ENCODE data around the gene GRHL1. TPM values are rescaled to one million over a fixed set of nuclear protein-coding genes. Genes with fewer than 3 reads are reported as not detected.

GRHL1 gene
- total and polyA plus RNA-seq, 2 of the 4 experiments (the other 2 are of a cell fraction), result 0.18 to 0.21 TPM

- no TSS peak for BruUV-seq (replicated peaks)
- Histone ChIP-seq H3K79me1 (ENCODE audit: low read depth in 1 of 2, low read length in 2 of 2) (no peaks in the 10 kb centered on the region), H2AK9ac (replicated peaks; ENCODE audit: low read depth, low read length, poor library complexity) (no peak overlapping the region), H3K4ac (ENCODE audit: low read depth, low read length) (no peak overlapping the region), H3K9ac (ENCODE audit: low read depth, low read length) (no peak overlapping the region), H3K4me3 (ENCODE audit: insufficient read depth, low read depth, low read length) (no peak overlapping the region), H4K5ac (ENCODE audit: low read depth, low read length) (no peak overlapping the region), H3K56ac (ENCODE audit: extremely low read depth, insufficient read depth, low read length) (no peak overlapping the region), H3K36me3 (ENCODE audit: control insufficient read depth, insufficient read depth, low read length) (no peaks in the 10 kb centered on the region), H2BK5ac (ENCODE audit: low read depth, low read length, poor library complexity, severe bottlenecking) (no peak overlapping the region), H3K27ac (ENCODE audit: insufficient read depth, low read length) (no peak overlapping the region), H3K23ac (ENCODE audit: low read depth, low read length) (no peak overlapping the region), H3K18ac (ENCODE audit: low read depth, low read length) (no peak overlapping the region), H3K27me3 (ENCODE audit: control insufficient read depth, insufficient read depth, low read length) (peaks cover 8% of the 10 kb centered on the region; the same call in 1 of the 2 replicates), H2AK5ac (ENCODE audit: low read depth, low read length) (no peak overlapping the region), H3K14ac (replicated peaks; ENCODE audit: low read depth, low read length) (no peak overlapping the region), H2AFZ (replicated peaks; ENCODE audit: low read length, poor library complexity) (no peak overlapping the region), H3K9me1 (ENCODE audit: insufficient read depth, low read length) (0 out of 2 replicates have a peak, but pooled peaks cover 6% of the 10 kb centered on the region), H2BK20ac (ENCODE audit: low read depth, low read length) (no peak overlapping the region), H4K91ac (ENCODE audit: insufficient read depth, low read depth, low read length) (no peak overlapping the region), H3K9me3 (ENCODE audit: control insufficient read depth, insufficient read depth, low read length) (peaks cover 5% of the 10 kb centered on the region), H4K20me1 (ENCODE audit: insufficient read depth, low read length) (no peaks in the 10 kb centered on the region), H4K8ac (ENCODE audit: low read depth in 2 of 2, low read length in 2 of 2) (no peak overlapping the region), H2BK15ac (ENCODE audit: low read depth, low read length) (no peak overlapping the region), H3K4me2 (ENCODE audit: low read depth, low read length) (no peak overlapping the region), H2BK120ac (ENCODE audit: low read depth, low read length) (no peak overlapping the region), H3K4me1 (ENCODE audit: control insufficient read depth, insufficient read depth, low read length) (peaks cover 2% of the 10 kb centered on the region; the same call in 1 of the 2 replicates)
- ChIA-PET POLR2A (ENCODE audit: unreplicated experiment) (no interaction called here), CTCF (no interaction called here)
- intact Hi-C loops (cut with micrococcal nuclease) (no loop called here), dilution Hi-C loops (cut with HindIII; ENCODE audit: low sequenced_read_pairs, unreplicated experiment) (no loop called here), in situ Hi-C loops (cut with MboI; ENCODE audit: low sequenced_read_pairs) (no loop called here)
- no peak for TF ChIP-seq RAD21 (IDR thresholded peaks at IDR 0.05; ENCODE audit: low read length)
- TF ChIP-seq POLR2A (IDR thresholded peaks at IDR 0.05; ENCODE audit: low read depth, low read length), result no peak
- TF ChIP-seq FOS (IDR thresholded peaks at IDR 0.05; ENCODE audit: low read depth, low read length), result no peak
- TF ChIP-seq ELK1 (IDR thresholded peaks at IDR 0.05; ENCODE audit: borderline replicate concordance, low read depth, low read length), result no peak
- no peak for TF ChIP-seq CHD1 (IDR thresholded peaks at IDR 0.05; ENCODE audit: low read depth, low read length)
- TF ChIP-seq MAZ (IDR thresholded peaks at IDR 0.05; ENCODE audit: borderline replicate concordance, low read depth, low read length), result no peak
- TF ChIP-seq MXI1 (IDR thresholded peaks at IDR 0.05; ENCODE audit: borderline replicate concordance, low read depth, low read length), result no peak
- TF ChIP-seq USF2 (IDR thresholded peaks at IDR 0.05; ENCODE audit: low read depth, low read length), result no peak
- no peak for TF ChIP-seq NFE2L2 (IDR thresholded peaks at IDR 0.05; ENCODE audit: low read depth, low read length)
- no peak for TF ChIP-seq RFX5 (IDR thresholded peaks at IDR 0.05; ENCODE audit: low read depth, low read length)
- TF ChIP-seq CEBPB (IDR thresholded peaks at IDR 0.05; ENCODE audit: low read depth, low read length), result no peak
- TF ChIP-seq MAFK (IDR thresholded peaks at IDR 0.05; ENCODE audit: low read depth, low read length), result no peak
- no peak for TF ChIP-seq RCOR1 (IDR thresholded peaks at IDR 0.05; ENCODE audit: insufficient replicate concordance, low read length)
- TF ChIP-seq BHLHE40 (IDR thresholded peaks at IDR 0.05; ENCODE audit: low read depth, low read length), result no peak
- no peak for TF ChIP-seq CTCF (conservative IDR thresholded peaks at IDR 0.05; ENCODE audit: low read depth, low read length)
- TF ChIP-seq SMC3 (IDR thresholded peaks at IDR 0.05; ENCODE audit: low read depth, low read length), result no peak
- DNase-seq (no peak), ATAC-seq (ENCODE audit: low read depth) (no peak)
- WGBS, 2 experiments (ENCODE audit: extremely low coverage in 2 of 2, insufficient read length in 1 of 2), result 86% methylated on average over 6 of the region's 16 CpGs; no CpG with 5 or more reads in 1 of the 2 experiments
Measured at GRCh38 chr2:10022041-10022421, 70.5 kb downstream of the GRHL1 start.

All from IMR-90 (cell line).